COLO668 (cell line): Measurements from ENCODE around the gene IDE.
"Not testable (repeated sequence)": the region's sequence is repeated elsewhere in the genome, so short reads cannot be mapped to it uniquely, and the experiment has no call there.

ENCODE experiments used
- DNase-seq: peaks from one replicate; lab custom pipeline; 2025; ENCODE audit not compliant: unreplicated experiment; lab: John Stamatoyannopoulos, UW

IDE gene

GRCh38 chr10:92492748-92493240 is 81.1 kb downstream of the IDE start:
- no peak for DNase-seq

- DNase-seq, result no peak
Measured at GRCh38 chr10:92490387-92490786, 83.5 kb downstream of the IDE start.

GRCh38 chr10:92486637-92487036 is 87.3 kb downstream of the IDE start:
- DNase-seq, result no peak

GRCh38 chr10:92483539-92483938 is 90.4 kb downstream of the IDE start:
- no peak for DNase-seq

GRCh38 chr10:92480413-92480812 is 93.5 kb downstream of the IDE start:
- DNase-seq, result no peak

GRCh38 chr10:92479547-92479946 is 94.3 kb downstream of the IDE start:
- DNase-seq, result no peak

- no peak for DNase-seq
Measured at GRCh38 chr10:92478536-92478935, 95.4 kb downstream of the IDE start.

- DNase-seq, result no peak
Measured at GRCh38 chr10:92475357-92475868, 98.5 kb downstream of the IDE start.

- DNase-seq, result no peak
Measured at GRCh38 chr10:92470026-92470425, 103.9 kb downstream of the IDE start.

GRCh38 chr10:92464364-92464763 is 109.5 kb downstream of the IDE start:
- DNase-seq, result no peak

GRCh38 chr10:92463582-92463981 is 110.3 kb downstream of the IDE start:
- no peak for DNase-seq

- DNase-seq, result not testable (repeated sequence)
Measured at GRCh38 chr10:92454955-92455354, 118.9 kb downstream of the IDE start.

GRCh38 chr10:92452313-92452712 is 121.6 kb downstream of the IDE start:
- DNase-seq, result no peak

- DNase-seq, result no peak
Measured at GRCh38 chr10:92451431-92451830, 122.5 kb downstream of the IDE start.

GRCh38 chr10:92450896-92451295 is 123.0 kb downstream of the IDE start:
- no peak for DNase-seq

GRCh38 chr10:92440578-92440977 is 133.3 kb downstream of the IDE start:
- DNase-seq, result no peak

- no peak for DNase-seq
Measured at GRCh38 chr10:92438220-92438619, 135.7 kb downstream of the IDE start.

GRCh38 chr10:92436611-92437010 is 137.3 kb downstream of the IDE start:
- DNase-seq, result no peak

- not testable (repeated sequence) for DNase-seq
Measured at GRCh38 chr10:92436065-92436464, 137.8 kb downstream of the IDE start.

- no peak for DNase-seq
Measured at GRCh38 chr10:92434385-92434784, 139.5 kb downstream of the IDE start.

GRCh38 chr10:92432596-92432995 is 141.3 kb downstream of the IDE start:
- no peak for DNase-seq

- DNase-seq, result no peak
Measured at GRCh38 chr10:92430103-92430502, 143.8 kb downstream of the IDE start.

- DNase-seq, result no peak
Measured at GRCh38 chr10:92421550-92421949, 152.3 kb downstream of the IDE start.
